GM12865 (cell line): Measurements from ENCODE around the gene DEPDC7.

Experiments
- DNase-seq: peaks from one replicate; pipeline ENCODE4 v3.0.0; 2010; ENCODE audit warnings: low read depth
- H3K4me3 ChIP-seq: 2 replicates; pipeline ENCODE4 v1.5.1; 2011; ENCODE audit warnings: mild to moderate bottlenecking, low read depth, low read length, control low read depth
- TF ChIP-seq, protein P1 (sequence below): IDR thresholded peaks from 2 replicates; pipeline ENCODE4 v1.5.1; 2011; ENCODE audit warnings: low read length, control low read depth, low read depth, inconsistent platforms; ENCODE audit not compliant: insufficient read depth; ENCODE audit errors: missing control alignments

Gene DEPDC7

GRCh38 chr11:33005175-33005574, 10.5 kb upstream of the DEPDC7 start:
- TF ChIP-seq, protein P1, sequence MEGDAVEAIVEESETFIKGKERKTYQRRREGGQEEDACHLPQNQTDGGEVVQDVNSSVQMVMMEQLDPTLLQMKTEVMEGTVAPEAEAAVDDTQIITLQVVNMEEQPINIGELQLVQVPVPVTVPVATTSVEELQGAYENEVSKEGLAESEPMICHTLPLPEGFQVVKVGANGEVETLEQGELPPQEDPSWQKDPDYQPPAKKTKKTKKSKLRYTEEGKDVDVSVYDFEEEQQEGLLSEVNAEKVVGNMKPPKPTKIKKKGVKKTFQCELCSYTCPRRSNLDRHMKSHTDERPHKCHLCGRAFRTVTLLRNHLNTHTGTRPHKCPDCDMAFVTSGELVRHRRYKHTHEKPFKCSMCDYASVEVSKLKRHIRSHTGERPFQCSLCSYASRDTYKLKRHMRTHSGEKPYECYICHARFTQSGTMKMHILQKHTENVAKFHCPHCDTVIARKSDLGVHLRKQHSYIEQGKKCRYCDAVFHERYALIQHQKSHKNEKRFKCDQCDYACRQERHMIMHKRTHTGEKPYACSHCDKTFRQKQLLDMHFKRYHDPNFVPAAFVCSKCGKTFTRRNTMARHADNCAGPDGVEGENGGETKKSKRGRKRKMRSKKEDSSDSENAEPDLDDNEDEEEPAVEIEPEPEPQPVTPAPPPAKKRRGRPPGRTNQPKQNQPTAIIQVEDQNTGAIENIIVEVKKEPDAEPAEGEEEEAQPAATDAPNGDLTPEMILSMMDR: no peak
- DNase-seq: peak; percentile 9
- H3K4me3 ChIP-seq: no peak overlapping the region

- TF ChIP-seq, protein P1: no peak
Measured at GRCh38 chr11:33006010-33006409, 9.7 kb upstream of the DEPDC7 start.

DNA sequence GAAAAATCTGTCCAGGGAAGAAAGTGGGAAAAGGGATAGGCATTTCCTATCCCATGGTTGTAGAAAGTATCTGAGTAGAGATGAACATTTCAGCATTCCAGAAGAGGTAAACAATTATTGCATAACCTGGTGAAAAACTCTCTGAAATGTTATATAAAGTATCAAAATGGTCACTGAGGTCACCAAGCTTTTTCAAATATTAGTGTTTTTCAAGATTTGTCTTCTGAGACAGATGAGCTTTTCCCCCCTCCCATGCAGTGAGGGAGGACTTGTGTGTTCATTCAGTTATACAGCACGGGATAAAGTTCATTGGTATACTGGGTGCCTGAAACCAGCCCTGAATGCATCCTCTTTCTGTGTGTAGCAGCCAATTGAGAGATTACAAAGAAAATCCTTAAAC, 1.9 kb upstream of the DEPDC7 start:
- H3K4me3 ChIP-seq: no peak overlapping the region
- TF ChIP-seq, protein P1: no peak
- no peak for DNase-seq

More at GRCh38 chr11:33006010-33006409, 9.7 kb upstream of the DEPDC7 start:
- no peak for DNase-seq
- H3K4me3 ChIP-seq: no peak overlapping the region

DNA sequence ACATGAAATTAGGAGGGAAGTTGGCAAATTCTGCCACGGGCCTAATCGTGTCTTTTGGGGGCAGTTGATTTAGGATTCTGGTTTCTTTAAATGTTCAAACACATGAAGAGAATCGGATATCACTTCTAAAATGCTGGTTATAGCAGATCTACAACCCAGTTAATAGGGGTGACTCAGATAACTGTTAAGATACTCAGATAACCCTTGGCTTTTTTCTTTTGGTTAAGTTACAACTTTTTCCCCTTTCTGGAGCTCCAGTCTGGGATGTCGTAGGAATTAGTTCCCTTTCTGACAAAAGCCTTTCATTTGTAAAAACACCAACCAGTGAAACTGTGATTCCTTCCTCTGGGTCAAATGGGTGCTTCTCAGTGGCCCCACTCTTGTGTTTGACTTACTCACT, 976 bp downstream of the DEPDC7 start:
- H3K4me3 ChIP-seq: no peak overlapping the region
- TF ChIP-seq, protein P1: no peak
- DNase-seq: no peak

DNA sequence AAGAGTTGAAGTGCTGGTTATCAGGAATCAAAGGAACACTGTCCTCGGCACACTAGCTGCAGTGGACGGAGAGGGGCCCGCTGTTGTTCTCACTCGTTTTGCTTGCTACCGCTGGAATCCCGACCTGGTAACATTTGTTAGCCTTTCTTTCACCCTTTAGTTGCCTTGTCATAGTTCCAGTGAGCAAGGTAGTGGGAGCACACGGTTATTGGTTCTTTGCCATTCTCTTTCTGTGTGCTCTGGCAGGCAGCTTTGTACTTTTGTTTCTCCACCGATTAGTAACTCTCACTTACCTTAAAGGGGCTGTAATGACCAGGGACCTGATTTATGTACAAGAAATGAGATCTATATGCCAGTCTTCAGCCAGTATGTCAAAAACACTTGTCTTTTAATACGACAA, 1.8 kb downstream of the DEPDC7 start:
- H3K4me3 ChIP-seq: no peak overlapping the region
- DNase-seq: no peak
- TF ChIP-seq, protein P1: no peak

GRCh38 chr11:33017965-33018364, 2.3 kb downstream of the DEPDC7 start:
- TF ChIP-seq, protein P1: no peak
- H3K4me3 ChIP-seq: no peak overlapping the region
- no peak for DNase-seq

- TF ChIP-seq, protein P1: no peak
- no peak overlapping the region for H3K4me3 ChIP-seq
- no peak for DNase-seq
Measured at GRCh38 chr11:33018840-33019239, 3.2 kb downstream of the DEPDC7 start.
